GM12878 (cell line): Measurements from ENCODE around the gene HTR3C.

Experiments used
- ETV6 ChIP-seq, 2 experiments: fragments of 450-650 bp in 1 of 2; IDR thresholded peaks in 1 of 2; conservative IDR thresholded peaks in 1 of 2; 2 replicates each; pipeline ENCODE4 v1.6.1; 2014; ENCODE audit warnings: antibody characterized with exemption in 1 of 2, borderline replicate concordance in 1 of 2, low read depth in 1 of 2, mild to moderate bottlenecking in 1 of 2, moderate library complexity in 1 of 2
- GABPA ChIP-seq: IDR thresholded peaks from 2 replicates; pipeline ENCODE4 v1.6.1; 2014; ENCODE audit warnings: antibody characterized with exemption, low read depth, mild to moderate bottlenecking, inconsistent platforms
- IKZF1 ChIP-seq: fragments of 450-650 bp; conservative IDR thresholded peaks from 2 replicates; pipeline ENCODE4 v1.6.1; 2017; ENCODE audit warnings: antibody characterized with exemption, mild to moderate bottlenecking
- POLR2A ChIP-seq: IDR thresholded peaks from 2 replicates; pipeline ENCODE4 v1.6.1; 2011; ENCODE audit warnings: low read depth, mild to moderate bottlenecking, low read length
- RAD21 ChIP-seq: IDR thresholded peaks from 2 replicates; pipeline ENCODE4 v1.6.1; 2011; ENCODE audit warnings: mild to moderate bottlenecking, low read depth, low read length, moderate library complexity; ENCODE audit not compliant: insufficient read depth
- RAD51 ChIP-seq: fragments of 450-650 bp; IDR thresholded peaks from 2 replicates; pipeline ENCODE4 v1.6.1; 2016; ENCODE audit warnings: moderate library complexity, mild to moderate bottlenecking, inconsistent platforms
- YY1 ChIP-seq: IDR thresholded peaks from 2 replicates; pipeline ENCODE4 v1.6.1; 2011; ENCODE audit warnings: low read depth, mild to moderate bottlenecking, low read length
- TF ChIP-seq, protein P1 (sequence below): fragments of 450-650 bp; IDR thresholded peaks from 2 replicates; pipeline ENCODE4 v1.6.1; 2018; ENCODE audit warnings: mild to moderate bottlenecking, low read depth, moderate library complexity; ENCODE audit not compliant: partially characterized antibody
- TF ChIP-seq, protein P2 (sequence below), 3 experiments: IDR thresholded peaks in 2 of 3; conservative IDR thresholded peaks in 1 of 3; 2 replicates each; pipeline ENCODE4 v1.5.1; 2011; ENCODE audit warnings: low read depth in 3 of 3, low read length in 3 of 3, mild to moderate bottlenecking in 3 of 3, control low read depth in 2 of 3, moderate library complexity in 2 of 3, inconsistent platforms in 1 of 3, mixed read lengths in 1 of 3; ENCODE audit not compliant: control insufficient read depth in 2 of 3, insufficient read depth in 1 of 3; ENCODE audit errors: extremely low read depth in 1 of 3

DNA sequence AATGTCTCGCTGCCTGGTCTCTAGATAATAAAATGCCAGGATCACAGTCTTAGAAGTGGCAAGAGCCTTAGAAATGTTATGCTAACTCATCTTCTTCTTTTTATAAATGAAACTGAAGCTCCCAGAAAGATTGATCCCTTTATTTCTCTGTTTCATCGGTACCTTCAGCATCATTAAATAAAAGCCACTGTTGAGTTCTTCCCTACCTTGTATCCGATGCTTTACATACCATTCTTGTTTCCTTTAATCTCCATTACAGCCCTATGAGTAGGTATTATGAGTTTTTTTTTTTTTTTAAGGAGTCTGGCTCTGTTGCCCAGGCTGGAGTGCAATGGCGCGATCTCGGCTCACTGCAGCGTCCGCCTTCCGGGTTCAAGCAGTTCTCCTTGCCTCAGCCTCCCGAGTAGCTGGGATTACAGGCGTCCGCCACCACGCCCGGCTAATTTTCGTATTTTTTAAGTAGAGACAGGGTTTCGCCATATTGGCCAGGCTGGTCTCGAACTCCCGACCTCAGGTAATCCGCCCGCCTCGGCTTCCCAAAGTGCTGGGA is 34.3 kb upstream of the HTR3C start:
- no peak for TF ChIP-seq YY1
- TF ChIP-seq, protein P1, sequence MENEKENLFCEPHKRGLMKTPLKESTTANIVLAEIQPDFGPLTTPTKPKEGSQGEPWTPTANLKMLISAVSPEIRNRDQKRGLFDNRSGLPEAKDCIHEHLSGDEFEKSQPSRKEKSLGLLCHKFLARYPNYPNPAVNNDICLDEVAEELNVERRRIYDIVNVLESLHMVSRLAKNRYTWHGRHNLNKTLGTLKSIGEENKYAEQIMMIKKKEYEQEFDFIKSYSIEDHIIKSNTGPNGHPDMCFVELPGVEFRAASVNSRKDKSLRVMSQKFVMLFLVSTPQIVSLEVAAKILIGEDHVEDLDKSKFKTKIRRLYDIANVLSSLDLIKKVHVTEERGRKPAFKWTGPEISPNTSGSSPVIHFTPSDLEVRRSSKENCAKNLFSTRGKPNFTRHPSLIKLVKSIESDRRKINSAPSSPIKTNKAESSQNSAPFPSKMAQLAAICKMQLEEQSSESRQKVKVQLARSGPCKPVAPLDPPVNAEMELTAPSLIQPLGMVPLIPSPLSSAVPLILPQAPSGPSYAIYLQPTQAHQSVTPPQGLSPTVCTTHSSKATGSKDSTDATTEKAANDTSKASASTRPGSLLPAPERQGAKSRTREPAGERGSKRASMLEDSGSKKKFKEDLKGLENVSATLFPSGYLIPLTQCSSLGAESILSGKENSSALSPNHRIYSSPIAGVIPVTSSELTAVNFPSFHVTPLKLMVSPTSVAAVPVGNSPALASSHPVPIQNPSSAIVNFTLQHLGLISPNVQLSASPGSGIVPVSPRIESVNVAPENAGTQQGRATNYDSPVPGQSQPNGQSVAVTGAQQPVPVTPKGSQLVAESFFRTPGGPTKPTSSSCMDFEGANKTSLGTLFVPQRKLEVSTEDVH = no peak
- TF ChIP-seq, protein P2, sequence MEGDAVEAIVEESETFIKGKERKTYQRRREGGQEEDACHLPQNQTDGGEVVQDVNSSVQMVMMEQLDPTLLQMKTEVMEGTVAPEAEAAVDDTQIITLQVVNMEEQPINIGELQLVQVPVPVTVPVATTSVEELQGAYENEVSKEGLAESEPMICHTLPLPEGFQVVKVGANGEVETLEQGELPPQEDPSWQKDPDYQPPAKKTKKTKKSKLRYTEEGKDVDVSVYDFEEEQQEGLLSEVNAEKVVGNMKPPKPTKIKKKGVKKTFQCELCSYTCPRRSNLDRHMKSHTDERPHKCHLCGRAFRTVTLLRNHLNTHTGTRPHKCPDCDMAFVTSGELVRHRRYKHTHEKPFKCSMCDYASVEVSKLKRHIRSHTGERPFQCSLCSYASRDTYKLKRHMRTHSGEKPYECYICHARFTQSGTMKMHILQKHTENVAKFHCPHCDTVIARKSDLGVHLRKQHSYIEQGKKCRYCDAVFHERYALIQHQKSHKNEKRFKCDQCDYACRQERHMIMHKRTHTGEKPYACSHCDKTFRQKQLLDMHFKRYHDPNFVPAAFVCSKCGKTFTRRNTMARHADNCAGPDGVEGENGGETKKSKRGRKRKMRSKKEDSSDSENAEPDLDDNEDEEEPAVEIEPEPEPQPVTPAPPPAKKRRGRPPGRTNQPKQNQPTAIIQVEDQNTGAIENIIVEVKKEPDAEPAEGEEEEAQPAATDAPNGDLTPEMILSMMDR (IDR thresholded peaks at IDR 0.05 in 2 of 3, conservative IDR thresholded peaks at IDR 0.05 in 1 of 3; ENCODE audit: control insufficient read depth in 2 of 3, extremely low read depth in 1 of 3, insufficient read depth in 1 of 3, low read depth in 3 of 3, low read length in 3 of 3) = no peak
- TF ChIP-seq RAD21 = no peak
- TF ChIP-seq RAD51 = no peak
- no peak for TF ChIP-seq ETV6 (conservative IDR thresholded peaks at IDR 0.05 in 1 of 2, IDR thresholded peaks at IDR 0.05 in 1 of 2; ENCODE audit: borderline replicate concordance in 1 of 2, low read depth in 1 of 2)
- TF ChIP-seq POLR2A = no peak
- no peak for TF ChIP-seq IKZF1
- TF ChIP-seq GABPA = no peak
